ENCODE results near the gene BICRAL.
"Not testable (repeated sequence)": the region's sequence is repeated elsewhere in the genome, so short reads cannot be mapped to it uniquely, and the experiment has no call there.

The BICRAL gene

DNA sequence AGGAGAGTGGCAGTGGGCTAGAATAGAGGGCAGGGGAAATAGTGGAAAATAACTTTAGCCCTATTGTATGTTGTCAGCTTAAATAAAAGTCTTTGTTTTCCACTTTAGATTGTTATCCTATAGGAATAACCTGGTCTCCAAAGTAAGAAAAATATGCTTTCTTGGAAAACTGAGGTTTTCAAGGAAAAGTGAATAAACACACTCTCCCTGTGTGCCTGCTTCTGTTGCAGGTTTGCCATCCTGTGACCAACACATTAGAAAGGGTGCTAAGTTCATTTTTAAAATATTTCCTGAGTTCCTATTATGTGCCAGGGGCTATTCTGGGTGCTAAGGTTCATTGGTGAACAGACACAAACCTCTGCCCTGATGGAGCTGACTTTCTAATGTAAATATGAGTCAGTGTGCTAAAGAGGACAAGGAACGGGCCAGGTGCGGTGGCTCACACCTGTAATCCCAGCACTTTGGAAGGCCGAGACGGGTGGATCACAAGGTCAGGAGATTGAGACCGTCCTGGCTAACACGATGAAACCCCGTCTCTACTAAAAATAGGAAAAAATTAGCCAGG lies 23.5 kb downstream of the BICRAL start:
- ChIA-PET POLR2A (no interaction called here), CTCF (no interaction called here)
- H3K4me3 ChIP-seq (ENCODE audit: low read depth, low read length): no peak overlapping the region
- TF ChIP-seq, protein P1, sequence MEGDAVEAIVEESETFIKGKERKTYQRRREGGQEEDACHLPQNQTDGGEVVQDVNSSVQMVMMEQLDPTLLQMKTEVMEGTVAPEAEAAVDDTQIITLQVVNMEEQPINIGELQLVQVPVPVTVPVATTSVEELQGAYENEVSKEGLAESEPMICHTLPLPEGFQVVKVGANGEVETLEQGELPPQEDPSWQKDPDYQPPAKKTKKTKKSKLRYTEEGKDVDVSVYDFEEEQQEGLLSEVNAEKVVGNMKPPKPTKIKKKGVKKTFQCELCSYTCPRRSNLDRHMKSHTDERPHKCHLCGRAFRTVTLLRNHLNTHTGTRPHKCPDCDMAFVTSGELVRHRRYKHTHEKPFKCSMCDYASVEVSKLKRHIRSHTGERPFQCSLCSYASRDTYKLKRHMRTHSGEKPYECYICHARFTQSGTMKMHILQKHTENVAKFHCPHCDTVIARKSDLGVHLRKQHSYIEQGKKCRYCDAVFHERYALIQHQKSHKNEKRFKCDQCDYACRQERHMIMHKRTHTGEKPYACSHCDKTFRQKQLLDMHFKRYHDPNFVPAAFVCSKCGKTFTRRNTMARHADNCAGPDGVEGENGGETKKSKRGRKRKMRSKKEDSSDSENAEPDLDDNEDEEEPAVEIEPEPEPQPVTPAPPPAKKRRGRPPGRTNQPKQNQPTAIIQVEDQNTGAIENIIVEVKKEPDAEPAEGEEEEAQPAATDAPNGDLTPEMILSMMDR (IDR thresholded peaks at IDR 0.05; ENCODE audit: insufficient read depth, low read length, missing control alignments): no peak
- DNase-seq (ENCODE audit: low read depth, low spot score): no peak

DNA sequence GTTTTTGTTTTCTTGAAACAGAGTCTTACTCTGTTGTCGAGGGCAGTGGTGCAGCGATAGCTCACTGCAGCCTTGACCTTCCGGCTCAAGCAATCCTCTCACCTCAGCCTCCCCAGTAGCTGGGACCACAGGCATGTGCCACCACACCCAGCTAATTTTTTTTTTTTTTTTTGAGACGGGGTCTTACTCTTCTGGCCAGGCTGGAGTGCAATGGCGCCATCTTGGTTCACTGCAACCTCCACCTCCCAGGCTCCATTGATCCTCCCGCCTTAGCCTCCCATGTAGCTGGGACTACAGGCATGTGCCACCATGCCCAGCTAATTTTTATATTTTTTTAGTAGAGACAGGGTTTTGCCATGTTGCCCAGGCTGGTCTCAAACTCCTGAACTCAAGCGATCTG lies 24.5 kb downstream of the BICRAL start:
- H3K4me3 ChIP-seq (ENCODE audit: low read depth, low read length); DNase-seq (ENCODE audit: low read depth, low spot score); CTCF ChIA-PET: not testable (repeated sequence)
- POLR2A ChIA-PET: interaction anchor here (0.6 kb wide), 1 partner anchor 138 kb away, joined by 3 read pairs; no protein-coding TSS in a partner anchor

DNA sequence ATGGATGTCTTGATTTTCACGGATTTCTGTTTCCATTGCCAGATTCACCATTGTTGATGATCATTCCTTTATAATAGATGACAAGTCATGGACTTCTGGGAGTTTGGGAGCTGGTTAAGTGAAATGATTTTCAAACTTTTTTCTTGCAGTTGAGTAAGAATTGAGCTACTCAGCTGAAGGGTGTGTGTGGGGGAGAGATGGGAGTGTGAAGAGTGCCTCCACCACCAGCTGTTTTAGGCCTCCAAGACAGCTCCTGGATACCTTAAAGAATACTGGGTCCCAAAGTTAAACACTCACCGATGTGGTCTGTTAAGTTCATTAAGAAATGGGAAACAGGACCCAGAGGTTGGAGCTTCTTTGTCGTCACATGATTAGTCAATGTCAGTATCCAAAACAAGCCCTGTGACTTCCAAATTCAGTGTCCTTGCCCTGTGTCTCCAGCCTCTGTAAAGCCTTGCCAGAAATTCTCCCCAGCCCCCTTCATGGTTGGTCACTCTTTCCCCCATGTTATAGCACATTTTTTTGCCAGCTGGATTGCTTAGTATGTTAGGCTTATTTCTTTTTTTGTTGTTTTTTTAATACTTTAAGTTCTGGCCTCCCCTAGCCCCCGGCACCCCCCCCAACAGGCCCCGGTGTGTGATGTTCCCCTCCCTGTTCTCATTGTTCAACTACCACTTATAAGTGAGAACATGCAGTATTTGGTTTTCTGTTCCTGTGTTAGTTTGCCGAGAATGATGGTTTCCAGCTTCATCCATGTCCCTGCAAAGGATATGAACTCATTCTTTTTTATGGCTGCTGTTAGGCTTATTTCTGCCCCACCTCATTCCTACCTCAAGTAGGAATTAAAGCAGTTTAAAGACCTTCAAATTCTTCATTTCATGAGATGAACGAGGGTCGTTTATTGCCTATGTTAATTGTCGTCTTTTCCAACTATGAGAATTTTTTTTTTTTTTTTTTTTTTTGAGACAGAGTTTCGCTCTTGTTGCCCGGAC lies 26.9 kb downstream of the BICRAL start:
- no peak overlapping the region for H3K4me3 ChIP-seq (ENCODE audit: low read depth, low read length)
- CTCF ChIA-PET: interaction anchor here (1.2 to 1.3 kb wide), 2 partner anchors 10 to 147 kb away, joined by 6 read pairs; no protein-coding TSS in a partner anchor
- POLR2A ChIA-PET: no interaction called here

DNA sequence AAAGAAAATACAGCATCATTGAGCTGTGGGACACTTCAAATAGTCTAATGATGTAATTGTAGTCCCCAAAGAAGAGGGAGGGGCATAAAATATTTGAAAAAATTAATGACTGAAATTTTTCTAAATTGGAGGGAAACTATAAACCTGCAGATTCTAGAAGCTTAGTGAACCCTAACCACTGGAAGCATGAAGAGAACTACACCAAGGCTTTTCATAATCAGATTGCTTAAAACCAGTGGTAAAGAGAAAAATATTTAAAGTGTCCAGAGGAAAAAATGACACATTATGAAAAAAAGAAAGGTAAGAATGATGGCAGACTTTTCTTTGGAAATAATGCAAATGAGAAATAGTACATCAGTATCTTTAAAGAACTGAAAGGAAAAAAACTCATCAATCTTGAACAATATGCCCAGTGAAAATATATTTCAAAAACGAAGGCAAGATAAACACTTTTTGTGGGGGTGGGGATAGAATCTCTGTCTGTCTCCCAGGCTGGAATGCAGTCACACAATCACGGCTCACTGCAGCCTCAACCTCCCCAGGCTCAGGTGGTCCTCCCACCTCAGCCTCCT lies 31.3 kb downstream of the BICRAL start:
- TF ChIP-seq, protein P1 (IDR thresholded peaks at IDR 0.05; ENCODE audit: insufficient read depth, low read length, missing control alignments): no peak
- no peak overlapping the region for H3K4me3 ChIP-seq (ENCODE audit: low read depth, low read length)
- ChIA-PET POLR2A (no interaction called here), CTCF (interaction anchor here (1.2 kb wide), 1 partner anchor 9 kb away, joined by 3 read pairs; no protein-coding TSS in a partner anchor)
- no peak for DNase-seq (ENCODE audit: low read depth, low spot score)

More for the DNA sequence above, 26.9 kb downstream of the BICRAL start:
- TF ChIP-seq, protein P1 (IDR thresholded peaks at IDR 0.05; ENCODE audit: insufficient read depth, low read length, missing control alignments): no peak
- no peak for DNase-seq (ENCODE audit: low read depth, low spot score)

- H3K4me3 ChIP-seq (ENCODE audit: low read depth, low read length): no peak overlapping the region
- no peak for DNase-seq (ENCODE audit: low read depth, low spot score)
- TF ChIP-seq, protein P1 (IDR thresholded peaks at IDR 0.05; ENCODE audit: insufficient read depth, low read length, missing control alignments): no peak
- ChIA-PET CTCF (no interaction called here), POLR2A (no interaction called here)
Measured at GRCh38 chr6:42813906-42814444, 32.1 kb downstream of the BICRAL start.

DNA sequence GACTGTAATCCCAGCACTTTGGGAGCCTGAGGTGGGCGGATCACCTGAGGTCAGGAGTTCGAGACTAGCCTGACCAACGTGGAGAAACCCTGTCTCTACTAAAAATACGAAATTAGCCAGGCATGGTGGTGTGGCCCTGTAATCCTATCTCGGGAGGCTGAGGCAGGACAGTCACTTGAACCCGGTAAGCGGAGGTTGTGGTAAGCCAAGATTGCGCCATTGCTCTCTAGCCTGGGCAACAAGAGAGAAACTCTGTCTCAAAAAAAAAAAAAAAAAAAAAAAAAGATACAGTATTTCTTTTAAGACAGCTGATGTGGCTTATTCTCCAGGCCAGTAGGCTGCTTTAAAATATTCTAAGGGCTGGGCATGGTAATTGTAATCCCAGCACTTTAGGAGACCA lies 33.9 kb downstream of the BICRAL start:
- POLR2A ChIA-PET; H3K4me3 ChIP-seq (ENCODE audit: low read depth, low read length); CTCF ChIA-PET; DNase-seq (ENCODE audit: low read depth, low spot score): not testable (repeated sequence)

DNA sequence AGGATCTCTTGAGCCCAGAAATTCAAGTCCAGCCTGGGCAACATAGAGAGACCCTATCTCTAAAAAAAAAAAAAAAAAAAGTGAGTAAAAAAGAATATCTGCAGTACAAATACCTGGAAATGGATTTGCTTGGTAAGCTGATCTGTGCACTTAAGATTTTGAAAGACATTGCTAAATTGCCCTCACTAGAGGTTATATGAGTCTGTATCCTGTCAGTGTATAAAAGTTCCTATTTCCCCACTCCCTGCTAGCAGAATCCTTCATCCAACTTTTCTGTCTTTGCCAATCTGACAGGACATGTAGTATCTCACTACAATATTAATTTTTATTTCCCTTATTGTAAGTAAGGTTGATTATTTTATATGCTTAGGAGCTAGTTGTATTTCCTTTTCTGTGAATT lies 36.1 kb downstream of the BICRAL start:
- TF ChIP-seq, protein P1 (IDR thresholded peaks at IDR 0.05; ENCODE audit: insufficient read depth, low read length, missing control alignments): no peak
- CTCF ChIA-PET: interaction anchor here (1.2 to 1.9 kb wide), 3 partner anchors 9 to 156 kb away, joined by 4 to 6 read pairs (median 5); no protein-coding TSS in a partner anchor
- POLR2A ChIA-PET: no interaction called here
- no peak overlapping the region for H3K4me3 ChIP-seq (ENCODE audit: low read depth, low read length)
- no peak for DNase-seq (ENCODE audit: low read depth, low spot score)
